HG03060 (cell line): ENCODE data around the gene PCDH11Y.
"Not testable (repeated sequence)": the region's sequence is repeated elsewhere in the genome, so short reads cannot be mapped to it uniquely, and the experiment has no call there.

ENCODE experiments used
- ATAC-seq: cut with Tn5 transposase; IDR thresholded peaks from one replicate; pipeline ENCODE4 v1.9.1; 2021; ENCODE audit warnings: low read depth, moderate number of reproducible peaks; ENCODE audit not compliant: unreplicated experiment

The PCDH11Y gene

GRCh38 chrY:5000057-5000456 lies at the start of gene PCDH11Y:
Gene PCDH11Y, plus strand, starts transcription at chrY:5000296. Its CDS starts 56,804 bp downstream, at chrY:5057100.
- ATAC-seq, result not testable (repeated sequence)

GRCh38 chrY:4967894-4968293 lies 32.2 kb upstream of the PCDH11Y start:
- ATAC-seq, result not testable (repeated sequence)

- ATAC-seq, result peak; percentile 94
These were observed 8.2 kb upstream of the PCDH11Y start for GRCh38 chrY:4991743-4992400.

- not testable (repeated sequence) for ATAC-seq
These were observed 5.2 kb upstream of the PCDH11Y start for GRCh38 chrY:4994892-4995291.

- not testable (repeated sequence) for ATAC-seq
These were observed 2.5 kb downstream of the PCDH11Y start for GRCh38 chrY:5002476-5003184.

GRCh38 chrY:5038972-5039523 lies 39.0 kb downstream of the PCDH11Y start:
- not testable (repeated sequence) for ATAC-seq

- not testable (repeated sequence) for ATAC-seq
These were observed 82.9 kb downstream of the PCDH11Y start for GRCh38 chrY:5083017-5083416.

- ATAC-seq, result not testable (repeated sequence)
These were observed 182.9 kb downstream of the PCDH11Y start for GRCh38 chrY:5182998-5183397.

- not testable (repeated sequence) for ATAC-seq
These were observed 215.0 kb downstream of the PCDH11Y start for GRCh38 chrY:5215116-5215515.

GRCh38 chrY:5324931-5325330 lies 324.8 kb downstream of the PCDH11Y start:
- not testable (repeated sequence) for ATAC-seq

- not testable (repeated sequence) for ATAC-seq
These were observed 342.1 kb downstream of the PCDH11Y start for GRCh38 chrY:5342220-5342619.

- ATAC-seq, result not testable (repeated sequence)
These were observed 543.6 kb downstream of the PCDH11Y start for GRCh38 chrY:5543705-5544104.

GRCh38 chrY:5638589-5638988 lies 638.5 kb downstream of the PCDH11Y start:
- not testable (repeated sequence) for ATAC-seq

GRCh38 chrY:5679265-5679664 lies 679.2 kb downstream of the PCDH11Y start:
- ATAC-seq, result not testable (repeated sequence)

- not testable (repeated sequence) for ATAC-seq
These were observed 708.6 kb downstream of the PCDH11Y start for GRCh38 chrY:5708727-5709126.

- ATAC-seq, result not testable (repeated sequence)
These were observed 709.8 kb downstream of the PCDH11Y start for GRCh38 chrY:5709788-5710381.

- not testable (repeated sequence) for ATAC-seq
These were observed 761.3 kb downstream of the PCDH11Y start for GRCh38 chrY:5761403-5761802.

- not testable (repeated sequence) for ATAC-seq
These were observed 776.4 kb downstream of the PCDH11Y start for GRCh38 chrY:5776485-5776884.
